ENCODE results near the gene ZNF462. TPM values are rescaled to one million over a fixed set of nuclear protein-coding genes. Genes with fewer than 3 reads are reported as not detected.

The ZNF462 gene
- total RNA-seq, 1 donor from 2014 or later: 154 TPM

DNA sequence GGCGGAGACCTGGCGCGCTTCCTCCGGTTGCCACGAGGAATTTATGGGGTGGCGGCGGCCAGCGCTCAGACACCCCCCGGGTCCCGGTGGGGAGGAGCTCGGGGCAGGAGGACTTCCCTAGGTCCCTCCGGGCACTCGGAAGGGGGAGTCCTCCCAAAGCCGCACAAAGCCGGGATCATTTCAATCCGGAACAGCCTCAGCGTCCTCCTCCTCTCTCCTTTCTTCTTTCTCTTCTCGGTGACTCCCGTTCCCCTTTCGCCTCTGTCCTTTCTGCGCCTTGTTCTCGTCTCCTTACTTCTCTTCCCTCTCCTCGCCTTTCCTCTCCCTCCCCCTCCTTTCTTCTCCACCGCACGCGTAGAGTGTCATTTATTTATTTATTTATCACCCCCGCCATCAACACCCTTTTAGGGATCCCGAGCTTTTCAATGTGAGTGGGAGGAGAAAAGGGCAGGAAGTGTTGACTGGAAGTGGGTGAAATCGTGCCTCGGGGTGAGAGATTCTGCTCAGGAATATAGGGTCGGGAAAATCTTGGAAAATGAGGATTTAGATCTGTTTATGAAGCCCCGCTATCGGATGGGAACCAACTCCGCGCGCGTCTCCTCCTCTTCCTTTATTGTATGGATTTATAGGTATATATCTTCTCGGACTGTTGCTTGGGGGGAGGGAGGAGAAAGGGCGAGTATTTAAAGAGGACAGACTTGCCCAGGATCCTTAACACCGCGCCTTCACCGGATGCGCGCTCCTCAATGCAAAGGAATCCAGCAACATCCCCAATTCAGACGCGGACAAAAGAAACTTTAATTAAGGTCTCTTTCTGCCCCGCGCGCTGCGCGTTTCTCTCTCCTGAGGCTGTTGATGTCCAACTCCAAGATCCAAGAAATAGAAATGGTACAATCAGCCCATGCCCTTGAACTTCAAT lies 2.0 kb upstream of the ZNF462 start:
- Mint-ChIP-seq H3K27ac (peak overlapping the region; percentile 95), H3K9me3 (no peaks in the 10 kb centered on the region), H3K36me3 (no peaks in the 10 kb centered on the region), H3K4me1 (peaks cover 30% of the 10 kb centered on the region), H3K4me3 (peak overlapping the region; percentile 97), H3K27me3 (ENCODE audit: low read depth) (no peaks in the 10 kb centered on the region)
- DNase-seq (ENCODE audit: low spot score in 2 of 2, unreplicated experiment in 2 of 2): peak in 1 of 2 experiments; percentile 63
- TF ChIP-seq, protein P1, sequence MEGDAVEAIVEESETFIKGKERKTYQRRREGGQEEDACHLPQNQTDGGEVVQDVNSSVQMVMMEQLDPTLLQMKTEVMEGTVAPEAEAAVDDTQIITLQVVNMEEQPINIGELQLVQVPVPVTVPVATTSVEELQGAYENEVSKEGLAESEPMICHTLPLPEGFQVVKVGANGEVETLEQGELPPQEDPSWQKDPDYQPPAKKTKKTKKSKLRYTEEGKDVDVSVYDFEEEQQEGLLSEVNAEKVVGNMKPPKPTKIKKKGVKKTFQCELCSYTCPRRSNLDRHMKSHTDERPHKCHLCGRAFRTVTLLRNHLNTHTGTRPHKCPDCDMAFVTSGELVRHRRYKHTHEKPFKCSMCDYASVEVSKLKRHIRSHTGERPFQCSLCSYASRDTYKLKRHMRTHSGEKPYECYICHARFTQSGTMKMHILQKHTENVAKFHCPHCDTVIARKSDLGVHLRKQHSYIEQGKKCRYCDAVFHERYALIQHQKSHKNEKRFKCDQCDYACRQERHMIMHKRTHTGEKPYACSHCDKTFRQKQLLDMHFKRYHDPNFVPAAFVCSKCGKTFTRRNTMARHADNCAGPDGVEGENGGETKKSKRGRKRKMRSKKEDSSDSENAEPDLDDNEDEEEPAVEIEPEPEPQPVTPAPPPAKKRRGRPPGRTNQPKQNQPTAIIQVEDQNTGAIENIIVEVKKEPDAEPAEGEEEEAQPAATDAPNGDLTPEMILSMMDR (IDR thresholded peaks at IDR 0.05; ENCODE audit: unreplicated experiment): no peak

DNA sequence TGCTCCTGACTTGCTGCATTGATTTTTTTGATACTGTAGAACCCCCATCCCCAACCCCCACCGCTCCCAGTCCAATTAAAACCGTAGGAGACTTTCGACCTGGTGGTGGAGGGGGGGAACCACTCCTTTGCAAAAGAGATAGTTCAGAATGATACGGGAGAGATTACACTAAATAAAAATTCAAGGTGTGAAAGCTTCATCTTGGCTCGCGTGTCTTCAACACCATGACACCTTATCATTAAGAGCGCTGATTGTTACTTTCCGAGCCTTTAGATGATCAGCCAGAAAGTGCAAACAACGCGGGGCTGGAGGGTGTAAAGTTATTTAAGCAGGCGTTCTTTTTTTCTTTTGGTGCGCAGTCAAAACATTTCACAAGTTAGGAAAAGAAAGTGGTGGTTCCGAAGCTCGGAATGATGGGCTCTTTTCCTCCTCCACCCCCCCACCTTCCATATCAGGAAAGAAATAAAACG lies 1.3 kb upstream of the ZNF462 start:
- Mint-ChIP-seq H3K4me3 (peak overlapping the region; percentile 97), H3K27ac (peak overlapping the region; percentile 95), H3K27me3 (ENCODE audit: low read depth) (no peaks in the 10 kb centered on the region), H3K36me3 (no peaks in the 10 kb centered on the region), H3K9me3 (no peaks in the 10 kb centered on the region), H3K4me1 (peaks cover 36% of the 10 kb centered on the region)
- TF ChIP-seq, protein P1 (IDR thresholded peaks at IDR 0.05; ENCODE audit: unreplicated experiment): no peak
- DNase-seq (ENCODE audit: low spot score in 2 of 2, unreplicated experiment in 2 of 2): no peak

DNA sequence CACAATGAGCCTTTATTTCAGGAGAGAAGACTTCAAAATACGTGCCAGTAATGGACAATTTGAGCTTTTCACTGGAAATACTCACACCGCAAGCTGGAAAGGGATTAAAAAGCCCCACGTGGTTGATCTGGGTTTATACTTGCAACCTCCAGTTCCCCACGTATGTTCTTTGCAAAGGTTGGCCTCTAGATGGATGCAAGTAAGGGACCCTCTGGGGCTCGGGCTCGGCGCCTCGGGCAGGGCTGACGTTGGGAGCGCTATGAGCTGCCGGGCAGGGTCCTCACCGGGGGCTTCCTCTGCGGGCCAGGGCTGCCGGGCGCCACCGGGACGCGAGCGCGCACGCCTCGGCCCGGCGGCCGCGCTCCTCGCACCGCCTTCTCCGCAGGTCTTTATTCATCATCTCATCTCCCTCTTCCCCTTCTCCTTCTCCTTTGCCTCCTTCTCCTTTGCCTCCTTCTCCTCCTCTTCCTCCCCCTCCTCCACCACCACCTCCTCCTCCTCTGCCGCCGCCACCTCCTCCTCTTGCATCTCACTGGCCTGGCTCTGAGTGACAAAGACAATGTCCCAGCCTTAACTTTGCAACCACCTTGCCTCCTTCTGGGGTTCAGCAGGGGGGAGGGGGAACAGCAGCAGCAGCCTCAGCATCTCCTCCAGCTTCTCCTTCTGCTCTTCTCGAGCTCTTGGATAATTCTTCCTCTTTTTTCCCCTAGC lies 701 bp upstream of the ZNF462 start:
- peak in 1 of 2 experiments; percentile 65 for DNase-seq (ENCODE audit: low spot score in 2 of 2, unreplicated experiment in 2 of 2)
- peak overlapping the region; percentile 97 for H3K4me3 Mint-ChIP-seq
- H3K27me3 Mint-ChIP-seq (ENCODE audit: low read depth): no peaks in the 10 kb centered on the region
- TF ChIP-seq, protein P1 (IDR thresholded peaks at IDR 0.05; ENCODE audit: unreplicated experiment): no peak
- H3K4me1 Mint-ChIP-seq: peaks cover 42% of the 10 kb centered on the region
- no peaks in the 10 kb centered on the region for H3K36me3 Mint-ChIP-seq
- no peaks in the 10 kb centered on the region for H3K9me3 Mint-ChIP-seq
- H3K27ac Mint-ChIP-seq: peak overlapping the region; percentile 97

DNA sequence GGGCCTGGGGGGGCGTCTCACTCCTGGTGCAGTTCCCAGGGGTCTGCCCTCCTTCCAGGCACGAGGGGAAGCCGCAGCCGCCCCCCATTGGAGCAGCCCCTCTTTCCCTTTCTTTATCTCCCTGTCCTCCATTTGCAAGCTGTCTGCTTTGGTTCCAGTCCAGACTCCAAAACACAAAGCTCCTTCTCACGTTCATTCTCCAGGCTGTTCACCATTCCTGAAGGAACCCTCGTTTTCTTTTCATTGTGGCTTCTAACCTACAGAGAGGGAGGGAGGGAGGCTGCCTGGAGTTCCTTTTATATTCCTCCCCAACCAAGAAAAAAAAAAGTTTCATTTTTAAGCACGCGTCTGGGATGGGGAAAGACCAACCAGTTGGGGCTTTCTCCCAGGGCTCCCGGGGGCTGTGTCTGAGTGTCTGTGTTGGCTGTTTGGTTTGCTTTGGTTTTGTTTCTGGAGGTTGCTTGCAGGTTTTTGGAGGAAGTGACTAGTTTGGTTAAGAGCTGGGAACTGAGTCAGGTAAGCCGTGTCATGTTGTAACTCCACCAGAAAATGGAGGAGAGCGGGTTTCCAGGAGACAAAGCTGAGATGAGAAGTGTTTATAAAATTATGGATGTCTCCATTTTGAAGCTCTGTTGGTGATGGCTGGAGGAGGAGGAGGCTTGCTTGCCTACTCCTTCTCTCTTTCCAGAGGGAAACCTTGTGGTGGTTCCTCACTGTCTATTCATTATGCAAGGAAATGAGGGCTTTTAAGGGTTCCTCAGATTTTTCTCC lies 1.6 kb downstream of the ZNF462 start:
- H3K27ac Mint-ChIP-seq: peak overlapping the region; percentile 97
- no peaks in the 10 kb centered on the region for H3K9me3 Mint-ChIP-seq
- H3K4me3 Mint-ChIP-seq: peak overlapping the region; percentile 97
- TF ChIP-seq, protein P1 (IDR thresholded peaks at IDR 0.05; ENCODE audit: unreplicated experiment): no peak
- DNase-seq (ENCODE audit: low spot score in 2 of 2, unreplicated experiment in 2 of 2): peak in 1 of 2 experiments; percentile 40
- peaks cover 56% of the 10 kb centered on the region for H3K4me1 Mint-ChIP-seq
- H3K27me3 Mint-ChIP-seq (ENCODE audit: low read depth): no peaks in the 10 kb centered on the region
- no peaks in the 10 kb centered on the region for H3K36me3 Mint-ChIP-seq

DNA sequence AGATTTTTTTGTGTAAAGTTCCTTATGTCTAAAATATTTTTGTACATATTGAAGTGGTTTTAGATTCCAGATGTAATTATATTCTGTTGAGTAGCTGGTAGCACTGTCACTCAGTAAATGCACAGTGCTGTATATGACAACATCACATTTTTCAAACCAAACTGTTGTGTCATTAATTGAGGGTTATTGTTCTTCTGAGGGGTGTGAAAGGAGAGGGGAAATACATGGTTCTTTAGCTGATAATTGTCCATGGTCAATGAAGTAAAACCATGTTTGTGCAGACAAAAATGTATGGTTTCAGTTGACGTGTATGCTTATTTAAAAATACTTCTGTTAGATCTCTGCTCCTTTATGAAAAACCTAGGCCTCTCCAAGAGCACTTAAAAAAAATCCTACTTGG lies 3.3 kb downstream of the ZNF462 start:
- no peaks in the 10 kb centered on the region for H3K36me3 Mint-ChIP-seq
- no peak overlapping the region for H3K27ac Mint-ChIP-seq
- peaks cover 67% of the 10 kb centered on the region for H3K4me1 Mint-ChIP-seq
- no peaks in the 10 kb centered on the region for H3K27me3 Mint-ChIP-seq (ENCODE audit: low read depth)
- TF ChIP-seq, protein P1 (IDR thresholded peaks at IDR 0.05; ENCODE audit: unreplicated experiment): no peak
- DNase-seq (ENCODE audit: low spot score in 2 of 2, unreplicated experiment in 2 of 2): no peak
- peak overlapping the region; percentile 32 for H3K4me3 Mint-ChIP-seq
- H3K9me3 Mint-ChIP-seq: no peaks in the 10 kb centered on the region
